GM18498 (cell line): Measurements from ENCODE around the gene SULT4A1.

Experiments used
- ATAC-seq: cut with Tn5 transposase; IDR thresholded peaks from one replicate; pipeline ENCODE4 v1.9.1; 2021; ENCODE audit warnings: mild to moderate bottlenecking, moderate library complexity; ENCODE audit not compliant: unreplicated experiment

SULT4A1 gene

GRCh38 chr22:43861529-43861928, 784 bp downstream of the SULT4A1 start:
- no peak for ATAC-seq

GRCh38 chr22:43860831-43861230, 1.5 kb downstream of the SULT4A1 start:
- no peak for ATAC-seq

GRCh38 chr22:43860126-43860525, 2.2 kb downstream of the SULT4A1 start:
- no peak for ATAC-seq

- no peak for ATAC-seq
Measured at GRCh38 chr22:43859621-43860020, 2.7 kb downstream of the SULT4A1 start.

- no peak for ATAC-seq
Measured at GRCh38 chr22:43859176-43859575, 3.1 kb downstream of the SULT4A1 start.

DNA sequence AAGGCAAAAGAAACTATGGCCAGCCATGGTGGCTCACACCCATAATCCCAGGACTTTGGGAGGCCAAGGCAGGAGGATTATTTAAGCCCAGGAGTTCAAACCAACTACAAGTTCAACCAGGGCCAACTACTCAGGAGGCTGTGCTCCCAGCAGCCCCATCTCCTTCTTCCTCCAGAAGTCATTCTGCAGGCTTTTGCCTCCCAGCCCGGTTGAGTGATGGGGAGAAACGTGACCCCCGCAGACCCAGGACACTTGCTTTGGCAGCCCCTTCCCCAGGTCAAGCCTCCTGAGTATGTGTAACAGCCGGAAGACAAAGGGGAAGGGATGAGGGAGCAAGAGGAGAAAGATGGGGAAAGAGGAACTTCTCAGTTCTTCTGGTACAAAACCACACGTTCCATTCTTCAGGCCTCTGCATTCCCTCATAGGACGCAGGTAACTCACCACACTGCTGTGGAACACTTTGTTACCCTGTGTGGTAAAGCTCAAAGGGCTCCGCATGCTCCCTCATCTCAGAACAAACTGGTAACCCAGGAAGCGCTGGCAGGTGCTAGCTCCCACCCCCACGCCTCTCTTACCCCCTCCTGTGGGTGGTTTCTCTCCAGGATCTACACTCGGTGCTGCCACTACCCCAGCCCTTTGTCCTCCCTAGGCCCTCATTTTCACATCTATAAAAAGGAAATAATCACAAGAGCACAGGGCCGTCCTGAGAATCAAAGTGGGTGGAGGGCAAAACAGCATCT, 4.0 kb downstream of the SULT4A1 start:
- ATAC-seq: no peak

GRCh38 chr22:43857367-43857766, 4.9 kb downstream of the SULT4A1 start:
- ATAC-seq: no peak

- no peak for ATAC-seq
Measured at GRCh38 chr22:43855431-43855830, 6.9 kb downstream of the SULT4A1 start.

DNA sequence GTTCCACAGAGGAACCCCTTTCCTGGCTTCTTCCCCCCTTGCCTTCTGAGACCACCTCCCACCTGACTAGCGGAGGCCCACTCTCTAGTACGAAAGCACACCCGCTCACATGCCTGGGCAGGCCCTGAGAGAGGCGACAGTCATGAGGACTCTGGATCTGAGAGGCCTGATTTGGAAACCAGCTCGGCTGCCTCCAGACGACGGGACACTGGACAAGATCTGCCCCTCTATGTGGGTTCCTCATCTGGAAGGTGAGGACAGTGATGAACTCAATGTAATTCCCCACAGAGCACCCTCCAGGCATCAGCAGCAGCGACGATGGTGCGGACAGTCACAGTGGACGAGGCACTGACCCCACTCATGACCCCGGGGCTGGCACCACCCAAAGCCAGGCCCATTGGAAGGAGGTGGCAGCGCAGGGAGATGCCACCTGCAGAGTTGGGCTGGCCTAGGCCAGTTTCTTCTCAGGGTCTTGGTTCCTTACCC, 7.5 kb downstream of the SULT4A1 start:
- ATAC-seq: no peak

DNA sequence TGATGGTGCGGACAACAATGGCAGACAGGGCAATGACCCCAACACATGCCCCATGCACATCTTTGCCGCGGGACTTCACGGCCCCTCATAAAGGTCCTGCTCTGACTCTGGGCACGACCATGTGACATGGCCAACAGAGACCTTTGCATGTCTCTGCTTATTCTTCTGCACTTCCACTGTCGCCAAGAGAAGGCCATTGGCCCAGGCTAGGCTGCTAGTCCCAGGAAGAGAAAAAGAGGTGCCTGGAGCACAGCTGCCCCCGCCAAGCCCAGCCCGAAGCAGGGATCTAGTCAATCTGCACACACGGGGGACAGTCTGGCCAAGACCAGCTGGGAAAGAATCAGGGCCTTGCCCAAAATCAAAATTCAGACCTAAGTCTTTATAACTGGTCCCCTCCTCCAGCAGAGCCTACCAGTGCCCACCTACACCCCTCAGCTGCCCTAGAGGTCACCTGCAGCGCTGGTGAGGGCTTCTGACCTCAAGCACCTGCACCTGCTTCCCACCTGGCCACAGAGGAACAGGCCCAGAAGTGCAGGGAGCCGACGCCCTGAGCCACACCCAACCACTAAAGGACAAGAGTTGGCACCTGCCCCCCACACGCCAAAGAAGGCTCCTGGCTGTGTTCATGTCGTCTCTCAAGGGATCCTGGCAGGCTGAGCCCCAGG, 8.1 kb downstream of the SULT4A1 start:
- ATAC-seq: no peak

DNA sequence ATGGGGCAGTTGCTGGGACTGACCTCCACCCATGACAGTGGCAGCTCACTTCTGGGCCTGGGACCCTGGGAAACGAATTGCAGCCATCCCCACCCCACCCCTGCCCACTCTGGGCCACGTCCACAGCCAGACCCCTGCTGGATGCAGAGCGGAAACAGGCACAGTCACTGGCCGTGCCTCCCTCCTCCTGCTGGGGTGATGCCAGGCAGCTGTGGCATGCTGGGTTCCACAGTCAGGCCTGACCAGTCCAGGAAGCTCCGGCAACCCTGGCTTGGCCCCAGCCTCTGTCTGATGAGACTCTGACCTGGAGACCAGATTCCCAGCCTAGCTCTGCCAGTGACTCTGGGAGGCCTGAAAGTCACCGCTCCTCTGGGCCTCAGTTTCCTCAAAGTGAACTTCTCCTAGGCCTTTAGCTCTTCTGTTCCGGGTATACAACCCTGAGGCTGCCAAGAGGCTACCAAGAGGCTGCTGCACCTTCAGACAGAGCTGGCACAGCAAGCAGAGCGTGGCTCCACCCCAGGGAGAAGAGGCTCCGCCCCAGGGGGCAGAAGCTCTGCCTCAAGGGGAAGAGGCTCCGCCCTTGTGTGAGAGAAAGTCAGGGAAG, 8.9 kb downstream of the SULT4A1 start:
- no peak for ATAC-seq

GRCh38 chr22:43852573-43853327, 9.6 kb downstream of the SULT4A1 start:
- ATAC-seq: no peak

- ATAC-seq: no peak
Measured at GRCh38 chr22:43851979-43852307, 10.4 kb downstream of the SULT4A1 start.

DNA sequence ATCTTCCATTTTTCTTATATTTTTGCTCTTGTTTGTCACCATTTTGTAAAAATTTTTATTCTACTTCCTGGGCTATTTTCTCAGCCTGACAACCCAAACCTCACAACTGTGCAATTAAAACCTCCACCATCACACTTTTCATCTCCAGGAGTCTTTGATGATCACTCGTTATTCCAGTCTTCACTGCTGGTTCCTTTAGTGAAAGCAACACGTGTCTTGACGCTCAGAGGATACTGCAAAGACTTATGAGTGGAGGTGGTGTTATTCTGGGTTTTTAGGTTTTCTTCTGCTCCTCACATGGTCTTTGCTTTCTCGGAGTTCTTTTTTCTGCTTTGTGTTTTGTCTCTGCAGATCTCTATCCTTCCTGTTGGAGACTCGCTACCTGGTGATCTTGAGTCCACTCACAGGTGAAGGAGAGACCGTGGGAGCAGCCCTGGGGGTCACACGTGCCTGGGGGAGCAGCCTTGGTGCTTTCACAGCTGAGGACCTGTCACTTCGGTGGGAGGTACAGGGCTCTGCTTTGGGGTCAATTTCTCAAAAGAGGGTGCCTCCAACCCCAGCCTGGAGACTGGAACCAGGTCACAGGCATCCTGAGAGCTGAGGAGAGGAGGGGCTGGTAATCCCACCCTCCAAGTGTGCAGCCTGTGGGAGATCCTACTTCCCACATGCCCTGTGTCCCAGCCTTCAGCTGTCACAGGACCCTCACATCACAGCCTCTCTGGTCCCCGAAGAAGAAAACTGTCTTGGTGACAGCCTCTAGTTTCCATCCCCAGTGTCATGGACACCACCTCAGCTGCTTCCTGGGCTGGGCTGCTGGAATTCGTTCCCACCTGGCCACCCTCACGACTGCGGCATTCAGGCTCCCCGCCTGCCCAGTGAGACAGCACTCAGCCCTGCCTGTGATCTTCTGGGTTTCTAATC, 11.0 kb downstream of the SULT4A1 start:
- ATAC-seq: no peak

- ATAC-seq: no peak
Measured at GRCh38 chr22:43850529-43850928, 11.8 kb downstream of the SULT4A1 start.

DNA sequence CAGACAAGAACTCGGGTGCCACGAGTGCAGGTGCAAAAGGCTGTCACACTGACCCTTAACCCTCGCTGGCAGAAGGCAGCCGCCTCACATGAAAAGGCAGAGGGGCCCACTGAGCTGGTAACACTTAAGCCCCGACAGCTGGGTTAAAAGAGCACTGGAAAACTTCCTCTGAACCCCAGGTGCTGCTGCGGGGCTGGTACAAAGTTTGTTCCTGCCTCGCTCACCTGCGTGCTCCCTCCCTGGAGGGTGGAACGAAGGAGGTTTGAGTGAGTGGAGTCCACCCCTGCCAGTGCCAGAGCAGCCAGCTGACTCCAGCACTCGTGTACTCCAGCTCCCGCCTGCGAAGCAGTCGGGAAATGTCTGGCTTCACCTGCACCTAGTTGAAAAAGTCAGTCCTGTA, 12.6 kb downstream of the SULT4A1 start:
- ATAC-seq: no peak

DNA sequence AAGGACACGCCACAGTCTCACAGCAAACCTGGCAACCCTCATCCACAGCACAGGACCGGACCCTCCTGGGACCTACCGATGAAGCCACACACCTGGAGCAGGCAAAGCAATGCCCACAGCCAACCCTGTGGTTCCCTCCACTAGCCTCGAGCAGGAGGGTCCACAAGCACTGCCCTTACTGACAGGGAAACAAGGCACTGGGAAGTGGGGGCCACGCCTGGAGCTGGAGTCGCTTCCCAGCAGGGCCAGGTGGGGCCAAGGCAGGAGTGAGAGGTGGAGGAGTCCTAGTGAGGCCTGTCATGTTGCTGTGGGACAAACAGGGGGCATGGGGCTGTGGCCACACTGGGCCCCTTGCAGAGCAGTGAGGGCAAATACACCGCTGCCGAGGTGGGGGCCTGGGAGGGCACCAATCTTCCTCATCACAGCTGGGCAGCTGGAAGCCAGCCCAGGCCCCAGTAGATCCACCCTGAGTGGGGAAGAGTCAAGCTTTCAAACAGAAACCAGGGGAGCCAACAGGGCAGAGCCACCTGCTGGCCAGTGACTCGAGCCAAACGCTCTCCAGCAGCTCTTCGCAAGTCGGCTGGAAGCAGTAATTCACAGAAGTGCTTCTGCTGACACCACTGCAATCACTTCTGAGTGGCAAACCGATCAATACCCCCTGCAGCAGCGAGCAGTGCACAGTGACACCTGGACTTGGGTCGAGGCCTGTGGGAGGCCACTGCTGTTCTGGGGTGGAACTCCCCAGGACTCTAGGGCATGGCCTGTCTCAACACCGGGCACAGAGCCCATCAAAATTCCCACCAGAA, 13.7 kb downstream of the SULT4A1 start:
- ATAC-seq: no peak

DNA sequence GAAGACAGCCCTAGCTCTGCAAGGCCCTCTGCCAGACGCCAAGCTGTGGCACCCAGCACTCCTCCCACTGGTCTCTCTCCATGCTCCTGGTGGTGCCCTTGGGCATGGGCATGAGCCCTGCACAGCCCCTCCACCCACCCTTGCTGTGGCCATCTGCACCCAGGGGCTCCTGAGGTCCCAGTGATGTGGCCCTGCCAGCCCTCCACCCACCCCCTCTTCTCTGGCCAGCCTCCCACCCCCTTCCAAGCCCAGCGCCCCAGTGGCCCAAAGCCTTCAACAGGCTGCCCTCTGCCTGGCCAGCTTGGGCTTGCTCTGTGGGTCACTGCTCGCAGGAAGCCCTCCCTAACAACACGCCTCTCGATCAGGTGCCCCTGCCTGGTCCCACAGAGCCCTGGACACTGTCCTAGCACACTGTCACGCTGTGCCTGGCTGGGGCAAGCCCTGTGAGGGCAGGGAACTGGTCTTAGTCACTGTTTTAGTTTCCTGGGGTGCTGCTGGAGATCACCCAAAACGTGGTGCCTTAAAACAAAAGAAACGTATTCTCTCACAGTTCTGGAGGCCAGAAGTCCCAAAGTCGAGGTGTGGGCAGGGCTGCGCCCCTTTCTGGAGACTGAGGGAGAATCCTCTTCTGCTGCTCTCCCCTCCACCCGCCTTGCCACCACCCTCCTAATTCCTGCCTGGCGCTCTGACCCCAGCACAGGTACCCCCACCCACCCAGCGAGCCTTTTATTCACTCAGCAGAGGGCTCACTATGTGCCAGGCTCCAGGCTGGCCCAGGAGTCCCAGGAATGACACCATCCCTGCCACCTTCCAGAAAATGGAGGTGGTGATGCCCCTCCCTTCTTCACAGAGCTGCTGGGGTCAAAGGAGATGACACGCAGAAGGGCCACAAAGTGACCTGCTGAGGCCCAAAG, 14.7 kb downstream of the SULT4A1 start:
- ATAC-seq: no peak

DNA sequence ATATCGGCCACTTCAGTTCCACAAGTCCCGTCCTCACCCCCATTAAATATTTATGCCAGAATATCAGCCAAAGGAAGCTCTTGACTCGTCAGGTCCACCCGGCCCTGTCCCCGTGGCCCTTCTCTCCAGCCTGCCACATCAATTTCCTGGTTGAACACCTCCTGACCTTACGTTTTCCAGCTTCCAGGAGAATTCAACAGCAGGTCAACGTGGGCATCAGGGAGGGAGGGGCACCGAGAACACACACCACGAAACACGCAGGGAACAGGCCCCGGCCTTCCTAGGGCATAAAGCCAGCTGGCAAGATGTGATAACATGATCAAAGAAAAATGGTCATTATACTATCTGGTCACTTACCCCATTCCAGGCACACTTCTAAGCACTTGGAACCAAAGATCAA, 15.3 kb downstream of the SULT4A1 start:
- no peak for ATAC-seq
